Iris pigment epithelial cell (primary cell): ENCODE results near the gene ENHO.
"Not testable (repeated sequence)": the region's sequence is repeated elsewhere in the genome, so short reads cannot be mapped to it uniquely, and the experiment has no call there.

Source experiments
- DNase-seq: peaks from one replicate; pipeline ENCODE4 v3.0.0-alpha.2; 2011; ENCODE audit warnings: low read depth

Gene ENHO

GRCh38 chr9:34555500-34555899 is 32.7 kb upstream of the ENHO start:
- DNase-seq, result no peak

- peak; percentile 28 for DNase-seq
Measured at GRCh38 chr9:34555002-34555348, 32.2 kb upstream of the ENHO start.

GRCh38 chr9:34554211-34555001 is 31.6 kb upstream of the ENHO start:
- no peak for DNase-seq

GRCh38 chr9:34553511-34554021 is 30.8 kb upstream of the ENHO start:
- no peak for DNase-seq

- no peak for DNase-seq
Measured at GRCh38 chr9:34552986-34553385, 30.2 kb upstream of the ENHO start.

- DNase-seq, result no peak
Measured at GRCh38 chr9:34552606-34552981, 29.8 kb upstream of the ENHO start.

- no peak for DNase-seq
Measured at GRCh38 chr9:34551751-34552605, 29.2 kb upstream of the ENHO start.

- no peak for DNase-seq
Measured at GRCh38 chr9:34550681-34551270, 28.0 kb upstream of the ENHO start.

- no peak for DNase-seq
Measured at GRCh38 chr9:34550016-34550680, 27.4 kb upstream of the ENHO start.

GRCh38 chr9:34549407-34549732 is 26.6 kb upstream of the ENHO start:
- DNase-seq, result no peak

- DNase-seq, result peak; percentile 53
Measured at GRCh38 chr9:34547960-34548611, 25.3 kb upstream of the ENHO start.

GRCh38 chr9:34546834-34547827 is 24.3 kb upstream of the ENHO start:
- DNase-seq, result peak; percentile 78

GRCh38 chr9:34546102-34546833 is 23.5 kb upstream of the ENHO start:
- DNase-seq, result no peak

GRCh38 chr9:34545497-34545896 is 22.7 kb upstream of the ENHO start:
- DNase-seq, result no peak

- DNase-seq, result no peak
Measured at GRCh38 chr9:34544035-34544434, 21.2 kb upstream of the ENHO start.

- no peak for DNase-seq
Measured at GRCh38 chr9:34541540-34541939, 18.8 kb upstream of the ENHO start.

- DNase-seq, result peak; percentile 69
Measured at GRCh38 chr9:34540827-34541226, 18.0 kb upstream of the ENHO start.

- DNase-seq, result no peak
Measured at GRCh38 chr9:34536685-34537084, 13.9 kb upstream of the ENHO start.

GRCh38 chr9:34532041-34532440 is 9.3 kb upstream of the ENHO start:
- DNase-seq, result not testable (repeated sequence)

- DNase-seq, result no peak
Measured at GRCh38 chr9:34526026-34526425, 3.2 kb upstream of the ENHO start.
